ENCODE data around the gene SYNDIG1. TPM values are rescaled to one million over a fixed set of nuclear protein-coding genes. Genes with fewer than 3 reads are reported as not detected.

The SYNDIG1 gene
- total RNA-seq, 1 experiment from 2014 or later: not detected

GRCh38 chr20:24672181-24672880, 202.9 kb downstream of the SYNDIG1 start:
- Histone ChIP-seq H3K4me1 (ENCODE audit: control insufficient read depth, insufficient read depth, low read length) (0 out of 2 replicates have a peak, but pooled peaks cover 3% of the 10 kb centered on the region), H3K27me3 (ENCODE audit: control insufficient read depth, insufficient read depth, low read length) (no peaks in the 10 kb centered on the region), H3K9me3 (ENCODE audit: control insufficient read depth, insufficient read depth, low read depth, low read length) (no peaks in the 10 kb centered on the region), H3K36me3 (ENCODE audit: control insufficient read depth, insufficient read depth, low read length) (no peaks in the 10 kb centered on the region), H3K4me3 (ENCODE audit: low read depth in 2 of 2, low read length in 2 of 2) (no peak overlapping the region), H3K27ac (ENCODE audit: low read length) (no peak overlapping the region)
- BruUV-seq (replicated peaks): no TSS peak
- in situ Hi-C loops (cut with HindIII; ENCODE audit: low pct_unique_long_range_greater_than_20kb, low sequenced_read_pairs): no loop called here
- no peak for DNase-seq (ENCODE audit: low read depth, low spot score)
- intact Hi-C loops (cut with micrococcal nuclease; ENCODE audit: unreplicated experiment): no loop called here
- ATAC-seq: peak; percentile 52
- CTCF ChIA-PET: no interaction called here
- no peak for TF ChIP-seq POLR2AphosphoS5 (IDR thresholded peaks at IDR 0.05; ENCODE audit: low read depth, low read length)
- TF ChIP-seq TCF7L2 (IDR thresholded peaks at IDR 0.05; ENCODE audit: low read depth, low read length): no peak
- TF ChIP-seq SIN3A (IDR thresholded peaks at IDR 0.05; ENCODE audit: borderline replicate concordance, insufficient read depth, low read depth, low read length): no peak
- TF ChIP-seq REST (IDR thresholded peaks at IDR 0.05; ENCODE audit: insufficient read depth in 1 of 2, low read depth in 2 of 2, low read length in 1 of 2): no peak
- TF ChIP-seq CTCF (IDR thresholded peaks at IDR 0.05): no peak
- POLR2A ChIA-PET: interaction anchor here (0.6 kb wide), 1 partner anchor 289 kb away, joined by 5 read pairs; no protein-coding TSS in a partner anchor

- POLR2A ChIA-PET: no interaction called here
- in situ Hi-C loops (cut with HindIII; ENCODE audit: low pct_unique_long_range_greater_than_20kb, low sequenced_read_pairs): no loop called here
- no TSS peak for BruUV-seq (replicated peaks)
Observed at GRCh38 chr20:24672886-24673677, 203.7 kb downstream of the SYNDIG1 start.

More at GRCh38 chr20:24672886-24673677, 203.7 kb downstream of the SYNDIG1 start:
- Histone ChIP-seq H3K4me1 (ENCODE audit: control insufficient read depth, insufficient read depth, low read length) (0 out of 2 replicates have a peak, but pooled peaks cover 3% of the 10 kb centered on the region), H3K4me3 (ENCODE audit: low read depth in 2 of 2, low read length in 2 of 2) (no peak overlapping the region), H3K36me3 (ENCODE audit: control insufficient read depth, insufficient read depth, low read length) (no peaks in the 10 kb centered on the region), H3K9me3 (ENCODE audit: control insufficient read depth, insufficient read depth, low read depth, low read length) (no peaks in the 10 kb centered on the region), H3K27ac (ENCODE audit: low read length) (no peak overlapping the region), H3K27me3 (ENCODE audit: control insufficient read depth, insufficient read depth, low read length) (no peaks in the 10 kb centered on the region)
- CTCF ChIA-PET: no interaction called here
- DNase-seq (ENCODE audit: low read depth, low spot score) (no peak), ATAC-seq (peak; percentile 77)
- TF ChIP-seq REST (IDR thresholded peaks at IDR 0.05; ENCODE audit: insufficient read depth in 1 of 2, low read depth in 2 of 2, low read length in 1 of 2) (no peak), POLR2AphosphoS5 (IDR thresholded peaks at IDR 0.05; ENCODE audit: low read depth, low read length) (no peak), SIN3A (IDR thresholded peaks at IDR 0.05; ENCODE audit: borderline replicate concordance, insufficient read depth, low read depth, low read length) (no peak), CTCF (IDR thresholded peaks at IDR 0.05) (no peak), TCF7L2 (IDR thresholded peaks at IDR 0.05; ENCODE audit: low read depth, low read length) (no peak)
- intact Hi-C loops (cut with micrococcal nuclease; ENCODE audit: unreplicated experiment): no loop called here

Measured in Panc1 (cell line).